Ovary (tissue), 9 donors: ENCODE data around the gene SERF2. TPM values are rescaled to one million over a fixed set of nuclear protein-coding genes. Genes with fewer than 3 reads are reported as not detected.

Experiments used
- DNase-seq, 5 donors: peaks; one replicate each; pipeline ENCODE4 v3.0.0-alpha.2; 2019 to 2020
- H3K27ac ChIP-seq, 2 donors: fragments of 200-600 bp; one replicate each; pipeline versions ENCODE4 v1.5.1 to v1.8.0; 2019 to 2022
- H3K27me3 ChIP-seq: fragments of 200-600 bp; one replicate; pipeline ENCODE4 v1.8.0; 2022
- H3K36me3 ChIP-seq: fragments of 200-600 bp; sonication (generic); one replicate; pipeline ENCODE4 v1.5.1; 2019
- H3K4me1 ChIP-seq: one replicate; pipeline ENCODE4 v1.8.1; 2013; ENCODE audit warnings: mild to moderate bottlenecking, moderate library complexity; ENCODE audit not compliant: insufficient read depth
- H3K4me3 ChIP-seq: fragments of 200-600 bp; sonication (generic); one replicate; pipeline ENCODE4 v1.5.1; 2017
- H3K9me3 ChIP-seq, 2 donors: fragments of 200-600 bp in 1 of 2; sonication (generic) in 1 of 2; one replicate each; pipeline versions ENCODE4 v1.5.1 to v1.8.1; 2013 to 2019; ENCODE audit warnings: mild to moderate bottlenecking in 1 of 2, moderate library complexity in 1 of 2
- EP300 ChIP-seq: sonication (generic); formaldehyde crosslinking; IDR thresholded peaks from one replicate; pipeline ENCODE4 v1.6.1; 2017; ENCODE audit warnings: antibody characterized with exemption
- POLR2A ChIP-seq: fragments of 450-650 bp; IDR thresholded peaks from one replicate; pipeline ENCODE4 v1.6.1; 2017; ENCODE audit warnings: antibody characterized with exemption, mild to moderate bottlenecking, moderate library complexity
- WGBS, 3 donors: extraction: QIAGEN DNeasy Blood & Tissue Kit in 1 of 3; methylation state at CpG; one replicate each; pipeline versions ENCODE4 v1.1.5 to v1.1.7; 2013 to 2017; 5-methylcytosine and 5-hydroxymethylcytosine counted together
- intact Hi-C, 4 donors: fragments of 100-400 bp; cut with DNase I; formaldehyde crosslinking; loops; one replicate each; pipeline versions ENCODE4 v1.11.0 to v1.15.1; 2022 to 2023
- polyA plus RNA-seq, 2 donors: library from polyadenylated mRNA; stranded (reverse); fragments of 200-250 nt in 1 of 2; fragments of 350-450 nt in 1 of 2; fragmentation: Illumina TruSeq in 1 of 2; extraction: RNeasy Lipid Tissue Mini Kit (QIAGEN cat#74804) in 1 of 2; gene quantifications; one replicate each; pipeline ENCODE4 v1.2.3, GENCODE V29; 2013 to 2014
- total RNA-seq, 7 donors: library from RNA; depleted of rRNA in 2 of 7; stranded (reverse); fragments of >200 nt in 2 of 7; fragmentation: NEBNext Ultra II Directional in 3 of 7; extraction: Animal tissue kit (Norgen Biotek cat#: 25700) in 3 of 7; gene quantifications; one replicate each; pipeline versions ENCODE4 v1.1.0 to v1.2.4, GENCODE V29; 2016 to 2023
- TF ChIP-seq, protein P1 (sequence below), 3 donors: fragments of 450-650 bp in 2 of 3; fragments of 200-600 bp in 1 of 3; IDR thresholded peaks; one replicate each; pipeline versions ENCODE4 v1.5.1 to v1.8.0; 2016 to 2022; ENCODE audit warnings: antibody characterized with exemption in 3 of 3, mild to moderate bottlenecking in 1 of 3
- donor health status: DM: no; HTN: no; CAD: no; lungs with moderate emphysema.
- donor health status: DM: no; HTN: no; CAD: no.
- donor health status: Bipolar disorder and iron deficiency.
- donor health status: DM: yes; HTN: yes; CAD: no.
- donor health status: DM: no; HTN: no; CAD: no.
- donor health status: DM: yes; HTN: yes; CAD: no.

SERF2 gene
- total and polyA plus RNA-seq, 9 donors = 254 to 981 (median 484) TPM

GRCh38 chr15:43769584-43770228 is 22.4 kb upstream of the SERF2 start:
- H3K4me3 ChIP-seq = no peak overlapping the region
- no peaks in the 10 kb centered on the region for H3K4me1 ChIP-seq
- TF ChIP-seq, protein P1, sequence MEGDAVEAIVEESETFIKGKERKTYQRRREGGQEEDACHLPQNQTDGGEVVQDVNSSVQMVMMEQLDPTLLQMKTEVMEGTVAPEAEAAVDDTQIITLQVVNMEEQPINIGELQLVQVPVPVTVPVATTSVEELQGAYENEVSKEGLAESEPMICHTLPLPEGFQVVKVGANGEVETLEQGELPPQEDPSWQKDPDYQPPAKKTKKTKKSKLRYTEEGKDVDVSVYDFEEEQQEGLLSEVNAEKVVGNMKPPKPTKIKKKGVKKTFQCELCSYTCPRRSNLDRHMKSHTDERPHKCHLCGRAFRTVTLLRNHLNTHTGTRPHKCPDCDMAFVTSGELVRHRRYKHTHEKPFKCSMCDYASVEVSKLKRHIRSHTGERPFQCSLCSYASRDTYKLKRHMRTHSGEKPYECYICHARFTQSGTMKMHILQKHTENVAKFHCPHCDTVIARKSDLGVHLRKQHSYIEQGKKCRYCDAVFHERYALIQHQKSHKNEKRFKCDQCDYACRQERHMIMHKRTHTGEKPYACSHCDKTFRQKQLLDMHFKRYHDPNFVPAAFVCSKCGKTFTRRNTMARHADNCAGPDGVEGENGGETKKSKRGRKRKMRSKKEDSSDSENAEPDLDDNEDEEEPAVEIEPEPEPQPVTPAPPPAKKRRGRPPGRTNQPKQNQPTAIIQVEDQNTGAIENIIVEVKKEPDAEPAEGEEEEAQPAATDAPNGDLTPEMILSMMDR (IDR thresholded peaks at IDR 0.05) = peak; percentile 26 to 44 (median 36)
- TF ChIP-seq EP300 (no peak), POLR2A (no peak)
- 66 to 71% (median 67%) methylated on average over 5 of the region's 5 CpGs for WGBS, 3 donors
- no peak overlapping the region for H3K27ac ChIP-seq
- peak in 3 of 5 donors; percentile 54 to 66 (median 59) for DNase-seq
- no peaks in the 10 kb centered on the region for H3K27me3 ChIP-seq
- intact Hi-C loops = no loop called here
- H3K36me3 ChIP-seq = no peaks in the 10 kb centered on the region
- no peaks in the 10 kb centered on the region for H3K9me3 ChIP-seq

DNA sequence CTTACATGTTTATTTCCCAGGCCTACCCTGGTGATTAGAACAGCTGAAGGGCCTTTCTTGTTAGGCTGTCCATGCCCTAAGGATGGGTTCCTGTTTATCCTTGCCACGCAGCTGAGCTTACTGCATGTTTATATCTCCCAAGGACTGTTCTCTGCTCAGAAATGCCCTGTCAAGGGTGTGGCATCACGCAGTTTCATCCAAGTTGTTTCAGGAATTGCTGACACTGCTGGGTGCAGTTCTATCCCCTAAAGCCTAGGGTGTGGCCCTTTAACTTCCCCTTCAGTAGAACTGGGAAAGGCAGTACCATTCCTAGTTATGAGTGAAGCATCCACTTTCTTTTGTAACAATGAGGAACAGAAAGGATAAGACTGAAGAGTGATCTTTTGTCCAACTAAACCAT is 20.3 kb upstream of the SERF2 start:
- H3K9me3 ChIP-seq = no peaks in the 10 kb centered on the region
- no peaks in the 10 kb centered on the region for H3K27me3 ChIP-seq
- intact Hi-C loops = no loop called here
- H3K4me1 ChIP-seq = peaks cover 1% of the 10 kb centered on the region
- no peak for DNase-seq
- H3K27ac ChIP-seq = no peak overlapping the region
- WGBS, 3 donors = 71 to 84% (median 79%) methylated on average over 2 of the region's 2 CpGs
- H3K4me3 ChIP-seq = no peak overlapping the region
- TF ChIP-seq POLR2A (no peak), EP300 (no peak)
- TF ChIP-seq, protein P1 (IDR thresholded peaks at IDR 0.05) = no peak
- H3K36me3 ChIP-seq = no peaks in the 10 kb centered on the region

DNA sequence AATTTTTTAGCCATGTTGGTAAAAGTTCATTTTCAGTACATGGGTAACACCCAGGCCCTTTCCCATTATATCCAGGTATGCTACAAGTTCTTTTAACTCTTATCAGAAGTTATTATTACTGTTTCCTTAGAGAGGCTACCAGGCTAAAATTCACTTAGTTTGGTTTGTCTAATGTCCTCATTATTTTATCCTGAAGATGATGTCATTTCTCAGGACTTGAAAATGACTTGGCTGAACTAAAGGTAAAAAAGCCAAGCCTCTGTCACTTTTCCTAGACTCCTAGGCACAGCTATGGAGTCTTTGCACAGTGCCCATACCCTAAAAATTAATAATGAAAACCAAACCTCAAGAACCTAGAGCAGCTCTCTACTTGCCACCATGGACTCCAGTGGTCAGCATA is 19.5 kb upstream of the SERF2 start:
- Histone ChIP-seq H3K27me3 (no peaks in the 10 kb centered on the region), H3K27ac (no peak overlapping the region), H3K4me3 (no peak overlapping the region), H3K4me1 (peaks cover 1% of the 10 kb centered on the region), H3K9me3 (no peaks in the 10 kb centered on the region), H3K36me3 (no peaks in the 10 kb centered on the region)
- intact Hi-C loops = no loop called here
- DNase-seq = no peak
- TF ChIP-seq POLR2A = no peak
- no peak for TF ChIP-seq EP300
- TF ChIP-seq, protein P1 (IDR thresholded peaks at IDR 0.05) = no peak

- H3K9me3 ChIP-seq = no peaks in the 10 kb centered on the region
- no peaks in the 10 kb centered on the region for H3K36me3 ChIP-seq
- H3K4me3 ChIP-seq = no peak overlapping the region
- 51 to 57% (median 57%) methylated on average over 4 of the region's 4 CpGs for WGBS, 3 donors
- no peak overlapping the region for H3K27ac ChIP-seq
- no peak for DNase-seq
- peaks cover 1% of the 10 kb centered on the region for H3K4me1 ChIP-seq
- intact Hi-C loops = no loop called here
- TF ChIP-seq, protein P1 (IDR thresholded peaks at IDR 0.05) = no peak
- TF ChIP-seq POLR2A (no peak), EP300 (no peak)
- H3K27me3 ChIP-seq = no peaks in the 10 kb centered on the region
Measured at GRCh38 chr15:43774062-43774461, 18.1 kb upstream of the SERF2 start.
